HG02870 (cell line): Measurements from ENCODE around the gene RBMS3.
A peak's percentile ranks its signal among the peaks of the same experiment; 100 is the strongest.
"Not testable (repeated sequence)": the region's sequence is repeated elsewhere in the genome, so short reads cannot be mapped to it uniquely, and the experiment has no call there.

Source experiments
- ATAC-seq: cut with Tn5 transposase; IDR thresholded peaks from one replicate; pipeline ENCODE4 v1.9.1; 2021; ENCODE audit warnings: mild to moderate bottlenecking, moderate library complexity; ENCODE audit not compliant: unreplicated experiment

The RBMS3 gene

DNA sequence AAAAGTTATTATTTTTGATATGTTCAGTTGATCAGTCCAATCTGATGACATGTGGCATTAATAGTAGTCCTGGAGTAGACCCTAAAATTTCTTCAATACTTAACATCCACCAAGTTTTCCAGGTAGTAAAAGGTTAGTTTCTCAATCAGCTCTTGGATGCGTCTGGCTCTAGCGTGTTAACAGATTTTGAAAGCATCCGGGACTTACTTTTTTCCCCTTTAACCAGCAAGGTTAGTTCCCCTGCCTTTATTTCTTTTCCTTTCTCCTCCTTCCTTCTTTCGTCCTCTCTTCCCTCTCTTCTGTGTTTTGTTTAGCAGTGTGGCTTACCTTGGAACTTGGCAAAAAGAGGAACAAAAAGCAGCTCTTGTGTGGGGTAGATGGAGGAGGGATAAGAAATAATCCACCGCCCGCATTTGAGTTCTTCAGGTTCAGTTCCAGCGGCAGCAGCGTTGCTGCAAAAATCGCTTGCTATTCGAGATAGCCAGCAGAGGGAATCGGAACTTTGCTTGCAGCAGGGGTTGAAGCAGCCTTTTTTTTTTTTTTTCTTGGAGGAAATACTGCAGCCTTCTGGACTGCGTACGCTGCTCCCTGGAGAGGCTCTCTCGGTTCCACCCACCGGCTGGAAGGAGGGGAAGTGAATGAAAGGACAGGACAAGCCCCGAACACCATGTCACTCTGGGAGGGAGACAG, at the start of gene RBMS3:
Gene RBMS3 (plus strand): TSS at position 668 of the 690 bp plus-strand sequence.
- ATAC-seq, result peak; percentile 31

DNA sequence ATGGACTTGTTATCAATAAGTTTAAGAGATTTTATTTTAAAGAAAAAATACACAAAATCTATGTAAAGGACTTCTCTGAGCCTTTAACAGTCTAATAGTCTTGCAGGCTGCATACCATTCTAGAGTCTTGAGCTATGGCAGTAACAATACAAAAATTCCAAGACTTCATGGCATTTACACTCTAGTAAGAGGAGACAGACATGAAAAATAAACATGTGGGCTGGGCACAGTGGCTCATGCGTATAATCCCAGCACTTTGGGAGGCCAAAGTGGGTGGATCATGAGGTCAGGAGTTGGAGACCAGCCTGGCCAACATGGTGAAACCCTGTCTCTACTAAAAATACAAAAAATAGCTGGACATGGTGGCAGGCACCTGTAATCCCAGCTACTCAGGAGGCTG, 47.7 kb upstream of the RBMS3 start:
- ATAC-seq, result not testable (repeated sequence)

DNA sequence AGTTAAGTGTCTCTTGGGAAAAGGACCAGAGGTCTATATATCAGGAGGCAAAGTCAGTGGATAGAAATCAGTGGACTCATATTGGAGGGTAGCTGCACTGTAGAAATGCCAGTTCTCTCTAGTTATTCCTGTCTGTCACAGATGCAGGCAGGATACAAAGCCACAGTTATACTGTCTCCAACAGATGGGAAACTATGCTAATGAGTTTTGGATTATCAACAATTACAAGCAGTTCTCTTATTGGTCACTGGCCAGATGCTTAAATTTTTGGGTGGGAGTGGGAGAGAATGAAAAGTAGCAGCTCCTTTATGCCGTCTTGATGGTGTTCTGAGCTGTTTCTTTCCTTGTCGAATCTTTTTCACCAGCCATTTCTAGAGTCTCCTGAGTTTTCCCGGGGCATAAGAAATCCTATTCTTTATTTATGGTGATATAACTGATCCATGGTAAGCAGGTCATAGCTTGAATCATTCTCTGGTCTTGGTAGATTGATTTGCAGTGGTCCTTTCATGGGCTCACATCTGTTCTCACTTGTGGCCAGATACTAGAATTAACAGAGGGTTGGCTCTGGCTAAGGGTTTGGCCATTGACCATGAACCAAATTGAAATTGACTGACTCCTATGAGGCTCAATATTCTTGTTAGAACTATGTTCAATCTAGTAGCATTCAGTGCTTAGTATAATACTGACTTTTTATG, 44.6 kb upstream of the RBMS3 start:
- no peak for ATAC-seq

DNA sequence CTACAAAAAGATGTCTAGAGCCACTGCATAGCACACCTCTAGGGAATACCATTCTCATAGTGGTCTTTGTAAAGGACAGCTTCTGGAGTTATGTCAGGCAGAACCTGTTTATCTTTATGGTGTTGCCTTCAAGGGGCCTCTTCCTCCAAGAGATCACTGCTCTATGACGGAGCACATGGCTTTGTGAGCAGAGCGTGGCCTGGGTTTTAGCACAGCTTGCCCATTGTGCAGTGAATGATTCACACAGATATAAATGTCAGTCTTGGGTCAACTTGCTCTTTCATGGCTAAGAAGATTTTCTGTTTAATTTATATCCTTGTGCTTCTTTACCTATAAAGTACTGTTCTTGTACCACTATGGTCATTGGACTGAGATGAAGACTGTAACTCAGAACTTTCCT, 41.5 kb upstream of the RBMS3 start:
- no peak for ATAC-seq

DNA sequence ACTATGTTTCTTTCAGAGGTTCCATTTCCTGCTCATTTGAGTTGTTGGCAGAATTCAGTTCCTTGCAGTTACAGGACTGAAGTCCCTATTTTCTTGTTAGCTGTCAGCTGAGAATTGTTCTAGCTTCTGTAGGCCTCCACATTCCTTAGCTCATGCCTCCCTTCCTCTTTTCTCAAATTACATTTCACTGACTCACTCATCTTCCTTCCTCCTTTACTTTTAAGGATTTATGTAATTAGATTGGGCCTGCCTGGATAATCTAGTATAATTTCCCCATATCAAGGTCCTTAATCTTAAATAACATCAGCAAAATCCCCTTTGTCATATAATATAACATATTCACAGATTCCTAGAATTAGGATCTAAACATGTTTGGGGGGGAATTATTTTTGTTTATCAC, 40.6 kb upstream of the RBMS3 start:
- no peak for ATAC-seq

DNA sequence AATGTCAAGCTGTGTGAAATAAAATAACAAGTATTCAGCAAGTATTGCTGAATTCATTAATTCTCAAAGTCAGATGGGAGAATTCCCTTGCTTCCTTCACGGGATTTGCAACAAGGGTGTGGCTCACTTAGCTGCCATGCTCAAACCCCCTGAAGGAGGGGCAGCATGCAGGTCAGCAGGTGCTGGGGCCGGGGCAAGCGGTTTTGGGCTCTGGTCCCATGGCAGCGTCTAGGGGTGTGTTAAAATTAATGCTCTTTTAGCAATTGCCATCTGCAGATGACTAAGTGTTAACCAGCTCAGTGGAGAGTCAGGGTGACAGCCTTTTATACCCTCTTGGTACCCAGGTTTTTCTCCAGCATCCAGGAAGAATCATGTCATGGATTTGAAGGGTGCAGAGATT, 40.0 kb upstream of the RBMS3 start:
- no peak for ATAC-seq

DNA sequence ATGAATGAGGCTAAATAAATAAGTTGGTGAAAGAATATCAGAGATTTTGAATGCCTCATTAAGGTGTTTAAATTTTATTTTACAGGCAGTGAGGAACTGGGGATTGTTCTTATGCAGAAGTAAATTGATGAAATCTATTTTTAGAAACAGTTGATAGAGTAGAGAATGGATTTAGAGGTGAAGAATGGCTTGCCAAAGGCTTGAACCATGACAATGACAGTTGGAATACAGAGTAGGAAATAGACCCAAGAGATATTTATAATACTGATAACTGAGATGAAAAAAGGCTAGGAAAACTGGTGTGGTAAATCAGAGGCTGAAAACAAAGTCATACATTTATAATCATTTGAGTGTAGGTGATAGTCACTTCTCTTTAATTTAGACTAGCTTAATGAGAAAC, 39.0 kb upstream of the RBMS3 start:
- ATAC-seq, result no peak

DNA sequence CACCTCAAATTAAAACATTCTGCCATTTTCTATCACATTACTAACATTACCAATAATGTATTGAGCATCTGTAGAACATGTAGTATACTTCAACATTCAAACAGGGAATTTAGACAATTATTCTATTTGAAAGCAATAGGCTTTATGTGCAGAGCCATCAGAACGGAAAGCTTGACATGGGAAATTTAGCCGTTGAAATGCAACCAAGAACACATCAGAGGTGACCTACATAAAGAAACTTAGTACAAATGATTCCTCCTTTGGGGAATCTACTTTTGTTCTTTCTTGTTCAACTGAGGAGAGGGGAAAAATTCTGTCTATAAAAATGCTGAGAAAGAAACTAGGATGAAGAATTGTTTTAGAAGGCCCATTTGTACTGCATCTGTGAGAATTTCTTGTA, 38.6 kb upstream of the RBMS3 start:
- ATAC-seq, result no peak

DNA sequence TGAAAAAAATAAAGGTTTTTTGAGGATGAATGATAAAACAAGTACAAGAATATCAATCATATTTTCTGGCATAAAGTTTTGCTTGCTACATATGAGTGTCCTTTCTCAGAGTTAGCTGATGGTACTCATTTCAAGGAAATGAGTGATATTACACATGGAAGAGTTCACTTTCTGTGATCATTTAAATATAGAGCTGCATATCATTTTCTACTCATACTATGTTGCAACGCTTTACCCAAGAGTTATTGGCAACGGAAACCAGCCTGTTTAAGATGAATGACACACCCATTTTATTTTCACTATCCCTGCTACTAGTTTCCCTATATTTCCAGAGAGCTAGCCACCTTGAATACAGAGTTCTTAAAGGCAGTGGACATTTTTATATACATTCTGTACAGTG, 35.4 kb upstream of the RBMS3 start:
- ATAC-seq, result no peak

DNA sequence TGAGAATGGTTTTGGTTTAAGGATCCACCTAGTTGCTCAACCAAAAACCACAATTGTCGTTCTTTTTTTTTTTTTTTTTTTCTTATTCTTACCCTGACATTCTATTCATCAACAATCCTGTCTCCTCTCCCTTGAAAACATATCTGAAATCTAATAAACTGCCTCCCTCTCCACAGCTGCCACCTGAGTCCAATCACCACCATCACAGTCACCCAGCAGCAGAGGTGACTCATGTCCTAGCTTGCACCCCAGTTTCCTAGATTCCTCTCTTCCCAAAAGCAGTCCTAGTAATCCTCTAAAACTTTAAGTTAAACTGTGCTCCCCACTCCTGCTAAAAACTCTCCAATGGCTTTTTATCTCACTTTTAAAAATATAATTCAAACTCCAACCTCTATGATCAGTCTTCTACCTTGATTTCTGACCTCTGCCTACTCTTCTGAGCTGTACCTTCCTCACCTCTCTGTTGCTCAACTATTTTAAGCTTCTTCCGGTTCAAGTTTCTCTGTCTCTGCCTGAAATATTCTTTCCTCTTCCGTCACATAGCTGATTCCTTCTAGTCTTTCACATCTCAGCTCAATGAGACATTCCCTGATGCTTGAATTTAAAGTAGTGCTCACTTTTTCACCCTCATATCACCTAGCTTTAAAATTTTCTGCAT, 33.7 kb upstream of the RBMS3 start:
- no peak for ATAC-seq

DNA sequence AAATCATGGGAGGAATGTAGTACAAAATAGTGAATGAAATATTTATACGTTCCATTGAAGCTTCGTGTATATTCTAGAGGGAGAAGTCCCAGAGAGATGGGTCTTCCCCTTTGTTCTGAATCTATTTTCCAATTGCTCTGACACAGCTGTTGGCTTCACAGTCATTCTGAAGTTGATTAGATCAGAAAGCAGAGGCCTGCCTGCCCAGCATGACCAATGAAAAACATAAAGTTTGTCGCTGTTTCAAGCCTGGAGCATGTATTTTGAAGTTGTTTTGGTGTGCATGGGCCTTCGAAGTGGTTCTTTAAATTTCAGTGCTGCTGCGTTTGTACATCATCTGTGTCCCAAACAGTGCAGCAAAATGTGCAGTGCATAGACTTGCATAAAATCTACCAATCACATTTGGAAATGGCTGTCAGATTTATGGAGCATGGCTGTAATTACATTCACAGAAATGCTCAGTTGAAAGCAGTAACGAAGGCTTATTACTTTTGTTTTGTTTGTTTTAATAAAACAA, 31.0 kb upstream of the RBMS3 start:
- no peak for ATAC-seq

DNA sequence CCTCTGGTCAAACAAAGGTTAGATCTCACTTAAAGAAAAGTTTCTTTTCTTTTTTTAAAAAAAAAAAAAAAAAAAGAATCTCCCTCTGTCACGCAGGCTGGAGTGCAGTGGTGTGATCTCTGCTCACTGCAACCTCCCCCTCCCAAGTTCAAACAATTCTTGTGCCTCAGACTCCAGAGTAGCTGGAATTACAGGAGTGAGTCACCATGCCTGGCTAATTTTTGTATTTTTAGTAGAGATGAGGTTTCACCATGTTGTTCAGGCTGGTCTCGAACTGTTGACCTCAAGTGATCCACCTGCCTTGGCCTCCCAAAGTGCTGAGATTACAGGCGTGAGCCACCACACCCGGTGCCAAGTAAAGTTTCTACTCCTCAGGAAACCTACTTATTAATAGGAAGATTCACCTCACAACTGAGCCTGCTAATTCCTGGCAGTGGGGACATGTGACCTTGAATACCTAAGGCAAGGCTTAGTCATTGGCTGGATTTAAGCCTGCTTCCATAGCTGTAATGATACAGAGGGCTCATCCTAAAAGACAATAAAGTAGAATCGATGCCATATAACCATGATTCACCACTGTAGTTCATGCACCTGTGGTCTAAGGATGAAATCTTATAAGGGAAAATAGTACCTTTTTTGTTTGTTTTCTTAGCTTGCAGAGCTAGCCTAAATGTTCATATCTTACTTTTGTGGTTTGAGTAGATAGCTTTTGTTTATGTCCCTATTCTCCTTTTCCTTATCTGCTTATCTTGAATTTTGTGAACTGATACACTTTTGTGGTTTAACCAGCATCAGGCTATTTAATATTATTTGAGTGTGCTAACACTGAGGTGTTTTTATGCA, 24.8 kb upstream of the RBMS3 start:
- ATAC-seq, result no peak

DNA sequence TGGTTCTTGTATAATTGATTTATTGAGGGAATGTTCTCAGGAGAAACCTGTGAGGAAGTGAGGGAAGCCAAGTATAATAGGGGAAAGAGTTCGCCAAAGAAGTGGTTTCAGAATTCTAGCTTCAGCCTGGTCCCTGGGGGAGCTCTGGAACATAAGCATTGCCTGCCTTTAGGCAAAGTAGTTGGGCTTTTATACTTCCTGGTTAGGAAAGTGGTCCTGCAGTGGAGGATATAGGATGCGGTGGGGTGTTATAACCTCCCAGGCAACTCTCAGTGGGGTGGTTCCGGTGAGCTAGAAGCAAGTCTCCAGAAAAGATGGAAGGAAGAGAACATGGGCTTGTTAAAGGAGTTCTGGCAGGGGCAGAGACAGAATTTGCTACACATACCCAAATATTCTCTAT, 22.7 kb upstream of the RBMS3 start:
- ATAC-seq, result no peak

DNA sequence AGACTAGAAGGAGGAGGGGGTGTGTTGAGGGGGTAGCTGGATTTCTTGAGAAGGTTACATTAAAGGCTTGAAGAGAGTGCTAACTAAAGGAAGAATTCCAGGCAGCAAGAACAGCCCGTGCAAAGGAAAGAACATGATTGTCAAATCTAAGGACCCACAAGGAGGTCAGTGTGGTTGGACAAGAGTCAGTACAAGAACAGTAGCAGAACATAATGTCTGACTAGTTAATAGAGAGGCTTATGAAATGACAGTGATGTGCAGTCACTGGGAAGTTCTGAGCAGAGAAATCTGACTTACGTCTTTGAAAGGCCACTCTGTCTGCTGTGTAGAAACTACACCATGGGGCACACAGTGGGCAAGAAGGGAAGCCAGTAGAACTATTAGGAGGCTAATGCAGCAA, 19.8 kb upstream of the RBMS3 start:
- no peak for ATAC-seq

DNA sequence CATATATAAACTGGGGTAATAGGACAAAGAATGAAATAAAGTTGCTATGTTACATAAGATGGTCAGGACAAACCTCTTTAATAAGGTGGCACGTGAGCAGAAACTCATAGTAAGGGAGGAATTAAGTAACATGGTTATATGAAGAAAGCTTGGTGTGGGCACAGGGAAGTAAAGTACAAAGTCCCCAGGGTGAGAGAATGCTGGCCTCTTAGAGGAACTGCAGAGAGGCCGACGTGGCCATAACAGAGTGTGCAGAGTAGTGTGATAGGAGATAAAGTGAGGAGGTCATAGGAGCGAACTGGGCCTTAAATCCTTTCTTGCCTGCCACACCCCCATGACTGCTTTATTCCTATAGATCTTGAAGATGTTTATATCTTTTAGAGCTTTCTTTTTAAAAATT, 17.4 kb upstream of the RBMS3 start:
- ATAC-seq, result no peak

DNA sequence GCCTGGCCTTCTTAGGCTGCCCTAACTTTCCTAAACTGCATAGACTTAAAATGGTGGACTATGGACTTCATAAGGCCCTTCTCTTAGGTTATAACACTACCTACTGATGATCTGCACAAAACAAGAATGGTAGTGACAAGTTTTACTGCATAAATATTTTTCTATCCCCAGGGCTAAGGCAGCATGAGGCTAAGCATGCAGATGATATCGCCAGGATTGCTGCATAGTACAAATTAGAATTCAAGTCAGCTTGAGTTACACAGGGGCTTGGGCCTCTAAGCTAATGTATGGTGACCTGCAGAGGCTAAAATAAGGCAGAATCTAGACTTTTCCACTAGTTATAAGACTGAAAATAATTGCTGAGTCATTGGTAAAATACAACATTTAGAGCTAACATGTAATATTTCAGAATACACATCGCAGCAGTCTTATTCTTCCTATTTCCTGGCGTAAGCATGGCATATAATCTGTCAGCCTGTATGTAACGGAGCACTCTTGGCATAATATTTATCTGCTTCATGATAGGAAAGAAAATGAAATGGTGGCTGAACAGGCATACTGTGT, 15.3 kb upstream of the RBMS3 start:
- ATAC-seq, result no peak

DNA sequence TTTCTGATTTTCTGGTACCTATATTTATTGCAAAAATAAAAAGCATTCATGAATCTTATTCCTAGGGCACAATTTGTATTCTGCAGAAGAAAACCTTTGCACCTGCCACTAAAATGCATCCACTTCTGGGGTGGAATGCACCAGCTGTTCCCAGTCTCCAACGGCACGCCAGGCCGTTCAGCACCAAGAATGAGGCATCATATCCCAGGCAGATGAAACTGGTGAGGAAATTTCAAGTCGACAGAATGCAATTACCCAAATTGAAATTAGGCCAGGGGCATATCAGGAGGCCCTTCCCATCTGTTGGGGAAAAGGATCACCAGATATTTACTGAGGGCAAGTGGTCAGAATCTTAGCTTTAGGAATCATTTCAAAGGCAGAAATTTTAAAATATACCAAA, 13.6 kb upstream of the RBMS3 start:
- no peak for ATAC-seq

DNA sequence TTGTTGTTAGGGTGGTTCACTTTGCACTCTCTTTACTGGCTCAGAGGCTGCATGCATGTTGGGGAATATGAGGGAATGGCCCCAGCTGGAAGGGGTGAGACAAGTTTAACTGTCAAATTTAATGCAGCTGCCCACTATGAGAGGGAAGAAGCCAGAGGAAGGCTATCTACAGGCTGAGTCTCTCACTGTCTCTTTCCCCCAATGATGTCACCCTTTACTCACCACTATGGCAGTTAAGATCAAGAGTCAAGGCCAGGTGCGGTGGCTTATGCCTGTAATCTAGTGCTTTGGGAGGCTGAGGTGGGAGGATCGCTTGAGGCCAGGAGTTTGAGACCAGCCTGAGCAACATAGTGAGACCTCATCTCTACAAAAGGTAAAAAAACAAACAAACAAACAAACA, 12.2 kb upstream of the RBMS3 start:
- ATAC-seq, result no peak

DNA sequence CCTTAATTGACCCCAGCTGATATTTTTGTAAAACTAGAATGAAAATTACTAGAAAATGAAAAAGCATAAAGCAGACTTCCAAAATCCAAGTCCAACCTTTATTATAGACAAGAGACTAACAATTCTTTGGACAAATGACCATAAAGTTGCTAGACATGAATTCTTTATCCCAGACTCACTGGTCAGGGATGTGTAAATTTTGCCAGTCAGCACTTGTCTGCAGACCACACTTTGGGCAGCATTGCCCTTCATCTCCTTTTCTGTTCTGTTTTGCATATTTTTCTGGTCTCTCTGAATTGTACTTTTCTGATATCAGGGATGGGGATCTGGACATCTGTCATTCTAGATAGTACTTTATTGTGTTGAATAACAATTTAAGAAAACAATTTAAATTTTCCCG, 10.1 kb upstream of the RBMS3 start:
- no peak for ATAC-seq

DNA sequence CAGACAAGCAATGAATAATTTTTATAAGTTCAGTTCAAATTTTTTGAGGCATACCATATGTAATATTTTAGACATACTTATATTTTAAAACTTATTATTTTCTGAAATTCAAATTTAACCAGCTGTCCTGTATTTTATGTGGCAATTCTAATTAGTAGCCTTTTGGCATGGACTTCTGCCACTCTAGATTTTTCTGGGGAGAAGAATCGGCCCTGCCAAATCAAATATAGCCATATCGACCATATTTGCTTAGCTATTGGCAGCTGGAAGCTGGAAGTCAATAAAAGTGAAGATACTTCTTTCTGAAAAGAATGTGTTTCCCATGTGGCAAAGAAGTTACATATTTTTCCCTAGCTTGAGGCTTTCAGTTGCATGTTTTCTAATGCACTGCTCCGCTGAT, 9.4 kb upstream of the RBMS3 start:
- no peak for ATAC-seq

DNA sequence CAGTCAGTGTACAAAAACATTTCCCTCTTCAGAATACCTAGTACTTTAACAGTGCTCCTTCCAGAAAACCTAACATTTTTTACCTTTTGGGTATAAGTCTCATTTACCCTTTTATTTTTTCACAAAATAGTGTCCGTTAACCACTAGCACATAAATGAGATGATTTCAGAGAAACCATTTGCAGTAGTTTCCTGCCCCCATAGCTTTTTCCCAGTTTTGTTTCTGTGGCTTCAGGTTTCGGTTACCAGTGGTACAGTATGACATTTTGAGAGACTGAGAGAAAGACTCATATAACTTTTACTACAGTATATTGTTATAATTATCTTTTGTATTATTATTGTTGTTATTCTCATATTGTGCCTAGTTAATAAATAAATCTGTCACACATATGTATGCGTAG, 6.2 kb upstream of the RBMS3 start:
- ATAC-seq, result no peak
